H1 (cell line): ENCODE results near the gene ST14. TPM values are rescaled to one million over a fixed set of nuclear protein-coding genes. Genes with fewer than 3 reads are reported as not detected.

Source experiments
- BCL11A ChIP-seq, 2 experiments: IDR thresholded peaks; one replicate each; pipeline ENCODE4 v1.6.1; 2011; ENCODE audit warnings: low read depth in 2 of 2, low read length in 2 of 2, mild to moderate bottlenecking in 2 of 2
- RBBP5 ChIP-seq: IDR thresholded peaks from 2 replicates; pipeline ENCODE4 v1.7.1; 2012; ENCODE audit warnings: low read depth, mild to moderate bottlenecking, inconsistent platforms, low read length, moderate library complexity, borderline replicate concordance
- RFX5 ChIP-seq: IDR thresholded peaks from 2 replicates; pipeline ENCODE4 v1.6.1; 2011; ENCODE audit warnings: low read depth, low read length, improper control_type of control experiment, borderline replicate concordance
- SUZ12 ChIP-seq: fragments of 200-600 bp; sonication (generic); IDR thresholded peaks from 2 replicates; pipeline ENCODE4 v1.6.1; 2012; ENCODE audit warnings: mild to moderate bottlenecking, inconsistent platforms, low read length, moderate library complexity, mixed read lengths
- polyA plus RNA-seq, 7 experiments: library from polyadenylated mRNA; depleted of rRNA in 3 of 7; stranded (reverse) in 5 of 7; unstranded in 2 of 7; fragments of >200 nt in 5 of 7; fragments of 200-250 nt in 2 of 7; gene quantifications; 1 replicate in 5 of 7; 2 replicates in 1 of 7; 4 replicates in 1 of 7; pipeline versions ENCODE4 v1.2.1 to v1.2.3, GENCODE V29; 2011 to 2013; ENCODE audit warnings: missing spikeins in 2 of 7, mixed read lengths in 2 of 7
- total RNA-seq: library from RNA; stranded (reverse); fragmentation: NEBNext Ultra II Directional; extraction: Animal tissue kit (Norgen Biotek cat#: 25700); gene quantifications from 2 replicates; pipeline ENCODE4 v1.2.1, GENCODE V29; 2021

Gene ST14
- total and polyA plus RNA-seq, 2 of the 8 experiments (the other 6 are each of a cell fraction or from before 2014, with no cell fraction given) = 22.4 to 24.9 TPM

DNA sequence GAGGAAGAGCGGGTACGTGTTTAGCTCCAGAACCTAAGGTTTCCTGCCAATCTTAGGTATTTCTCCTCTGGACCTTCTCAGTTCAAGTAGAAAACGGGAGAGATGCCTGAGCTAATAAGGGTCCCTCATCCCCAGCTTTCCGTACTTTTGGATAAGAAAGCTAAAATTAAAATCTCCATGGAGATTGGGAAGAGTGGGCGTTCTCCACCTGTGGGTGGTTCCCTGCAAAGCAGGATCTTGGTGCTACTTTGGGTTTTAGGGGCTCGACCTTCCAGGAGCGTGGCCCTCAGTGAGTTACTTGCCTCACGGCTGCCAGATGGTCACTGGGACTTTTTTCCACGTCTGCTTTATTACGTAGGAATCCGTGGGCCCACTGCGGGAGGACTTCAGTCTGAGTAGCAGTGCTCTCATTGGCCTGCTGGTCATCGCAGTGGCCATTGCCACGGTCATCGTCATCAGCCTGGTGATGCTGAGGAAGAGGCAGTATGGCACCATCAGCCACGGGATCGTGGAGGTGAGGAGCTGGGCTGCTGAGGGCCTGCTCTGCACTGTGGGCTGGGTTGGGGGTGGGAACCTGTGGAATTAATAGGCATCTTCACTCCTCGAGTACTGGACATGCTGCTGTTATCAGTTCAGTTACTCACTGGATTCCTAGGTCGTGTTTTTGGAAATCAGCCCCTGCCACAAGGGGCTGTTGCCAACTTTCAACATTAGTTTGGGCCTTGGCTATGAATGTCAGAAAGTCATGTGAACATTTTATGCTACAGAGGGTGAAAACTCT, 17.8 kb upstream of the ST14 start (continued):
- TF ChIP-seq RFX5 (no peak), SUZ12 (no peak), BCL11A (IDR thresholded peaks at IDR 0.05; ENCODE audit: low read depth in 2 of 2, low read length in 2 of 2) (no peak), RBBP5 (no peak)
